GM10266 (cell line): ENCODE data around the gene NR2F6.
A peak's percentile ranks its signal among the peaks of the same experiment; 100 is the strongest.

Source experiments
- DNase-seq: peaks from one replicate; pipeline ENCODE4 v3.0.0; 2012; ENCODE audit errors: extremely low spot score
- TF ChIP-seq, protein P1 (sequence below): IDR thresholded peaks from 2 replicates; pipeline ENCODE4 v1.5.1; 2012; ENCODE audit warnings: mild to moderate bottlenecking, low read depth; ENCODE audit not compliant: control insufficient read depth, insufficient read depth; ENCODE audit errors: missing control alignments

Gene NR2F6

DNA sequence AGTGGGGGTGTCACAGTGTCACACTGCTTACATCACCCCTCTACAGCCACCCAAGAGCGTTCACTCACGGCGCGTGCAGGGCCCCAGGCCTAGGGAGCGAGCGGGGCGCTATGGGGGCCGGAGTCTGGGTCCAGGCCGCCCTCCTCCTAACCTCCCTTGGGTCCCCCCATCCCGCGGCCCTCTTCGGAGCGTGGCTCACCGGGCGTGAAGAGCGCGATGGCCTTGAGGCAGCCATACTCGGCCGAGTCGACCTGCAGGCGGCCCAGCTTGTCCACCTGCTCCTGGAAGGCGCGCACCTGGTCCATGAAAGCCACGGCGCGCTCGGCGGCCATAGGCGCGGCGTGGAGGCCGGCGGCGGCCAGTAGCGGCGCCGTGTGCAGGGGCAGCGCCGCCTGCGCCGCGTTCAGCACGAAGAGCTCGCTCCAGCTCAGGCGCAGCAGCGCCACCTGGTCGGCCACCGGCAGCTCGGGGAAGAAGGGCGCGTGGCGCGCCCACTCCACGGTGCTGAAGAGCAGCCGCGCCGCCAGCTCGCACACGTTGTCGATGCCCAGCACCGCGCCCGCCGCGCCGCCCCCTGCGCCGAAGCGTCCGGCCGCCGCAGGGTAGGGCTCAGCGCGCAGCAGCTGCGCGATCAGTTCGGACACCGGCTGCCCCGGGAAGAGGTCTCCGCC, 10.3 kb downstream of the NR2F6 start:
- TF ChIP-seq, protein P1, sequence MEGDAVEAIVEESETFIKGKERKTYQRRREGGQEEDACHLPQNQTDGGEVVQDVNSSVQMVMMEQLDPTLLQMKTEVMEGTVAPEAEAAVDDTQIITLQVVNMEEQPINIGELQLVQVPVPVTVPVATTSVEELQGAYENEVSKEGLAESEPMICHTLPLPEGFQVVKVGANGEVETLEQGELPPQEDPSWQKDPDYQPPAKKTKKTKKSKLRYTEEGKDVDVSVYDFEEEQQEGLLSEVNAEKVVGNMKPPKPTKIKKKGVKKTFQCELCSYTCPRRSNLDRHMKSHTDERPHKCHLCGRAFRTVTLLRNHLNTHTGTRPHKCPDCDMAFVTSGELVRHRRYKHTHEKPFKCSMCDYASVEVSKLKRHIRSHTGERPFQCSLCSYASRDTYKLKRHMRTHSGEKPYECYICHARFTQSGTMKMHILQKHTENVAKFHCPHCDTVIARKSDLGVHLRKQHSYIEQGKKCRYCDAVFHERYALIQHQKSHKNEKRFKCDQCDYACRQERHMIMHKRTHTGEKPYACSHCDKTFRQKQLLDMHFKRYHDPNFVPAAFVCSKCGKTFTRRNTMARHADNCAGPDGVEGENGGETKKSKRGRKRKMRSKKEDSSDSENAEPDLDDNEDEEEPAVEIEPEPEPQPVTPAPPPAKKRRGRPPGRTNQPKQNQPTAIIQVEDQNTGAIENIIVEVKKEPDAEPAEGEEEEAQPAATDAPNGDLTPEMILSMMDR: peak; percentile 83
- peak; percentile 85 for DNase-seq

DNA sequence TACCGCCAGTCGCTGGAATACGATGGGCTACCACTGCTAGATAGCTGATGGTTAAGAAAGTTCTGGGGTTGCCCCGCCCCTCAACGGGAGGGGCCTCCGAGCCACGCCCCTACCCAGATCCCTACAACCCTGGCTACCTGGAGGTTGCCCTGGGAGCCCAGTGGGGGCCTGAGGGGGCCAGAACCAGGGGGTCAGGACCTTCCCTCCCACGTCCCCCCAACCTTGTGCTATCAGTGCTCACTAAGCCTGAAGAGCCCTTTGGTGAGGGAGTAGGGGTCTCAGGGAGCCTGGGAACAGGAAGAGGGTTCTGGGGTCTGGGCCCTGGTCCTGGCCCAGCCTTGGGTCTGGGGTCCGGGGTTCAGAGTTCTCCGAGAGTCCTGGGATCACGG, 10.8 kb downstream of the NR2F6 start:
- DNase-seq: peak; percentile 86
- TF ChIP-seq, protein P1: no peak

DNA sequence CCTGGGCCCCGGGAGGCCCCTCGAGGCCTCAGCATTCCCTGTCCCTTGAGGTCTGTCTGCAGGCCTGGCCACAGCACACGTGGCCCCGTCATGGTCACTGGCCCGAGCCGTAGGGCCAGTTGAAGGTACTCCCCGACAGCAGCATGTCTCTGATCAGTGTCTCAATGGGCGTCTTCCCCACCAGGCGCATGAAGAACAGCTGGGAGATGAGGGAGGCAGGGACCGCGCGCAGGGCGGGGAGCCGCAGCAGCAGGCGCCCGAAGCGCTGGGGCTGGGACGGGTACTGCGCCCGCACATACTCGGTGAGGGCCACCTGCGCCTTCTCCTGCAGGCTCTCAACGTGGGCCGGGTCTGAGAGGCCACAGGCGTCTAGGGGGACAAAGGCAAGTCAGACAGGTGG, 13.5 kb downstream of the NR2F6 start:
- DNase-seq: no peak
- TF ChIP-seq, protein P1: no peak

DNA sequence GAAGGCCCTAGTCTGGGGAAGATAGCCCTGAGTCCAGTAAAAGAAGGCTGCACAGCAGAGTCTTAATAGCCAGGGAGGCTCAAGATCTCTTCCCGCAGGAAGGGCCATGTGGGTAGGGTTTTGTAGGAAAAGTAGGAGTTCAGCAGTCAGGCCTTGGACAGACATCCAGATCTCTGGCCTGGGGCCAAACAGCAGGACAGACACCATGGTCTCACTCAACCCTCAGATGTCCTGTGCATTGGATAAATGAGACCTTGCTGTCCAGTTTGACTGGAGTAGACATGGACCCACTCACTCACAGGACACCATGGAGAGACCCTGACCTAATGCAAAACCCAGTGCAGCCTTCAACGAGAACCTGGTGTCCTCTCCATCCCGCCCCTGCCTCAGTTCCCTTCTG, 15.8 kb downstream of the NR2F6 start:
- no peak for DNase-seq
- TF ChIP-seq, protein P1: no peak

DNA sequence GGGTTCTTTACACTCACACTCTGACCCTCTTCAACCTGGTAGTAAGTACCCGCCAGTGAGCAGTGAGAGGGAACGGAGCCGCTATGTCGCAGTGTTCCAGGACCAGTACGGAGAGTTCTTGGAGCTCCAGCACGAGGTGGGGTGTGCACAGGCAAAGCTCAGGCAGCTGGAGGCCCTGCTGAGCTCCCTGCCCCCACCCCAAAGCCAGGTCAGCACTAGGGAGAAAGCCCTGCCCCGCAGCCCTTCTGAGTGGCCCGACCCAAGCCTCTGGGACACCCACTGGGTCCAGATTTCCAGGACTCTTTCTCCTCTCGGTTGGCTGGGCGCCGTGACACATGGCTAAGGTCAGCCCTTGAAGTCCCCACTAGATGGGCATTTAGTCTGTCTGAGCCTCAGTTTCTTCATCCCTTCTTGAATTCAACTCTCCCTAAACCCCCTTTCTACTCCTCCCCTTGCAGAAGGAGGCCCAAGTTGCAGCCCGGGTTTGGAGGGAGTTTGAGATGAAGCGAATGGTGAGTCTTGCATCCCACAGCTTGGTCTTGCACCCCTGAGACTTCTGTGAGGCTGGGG, 17.8 kb downstream of the NR2F6 start:
- no peak for DNase-seq
- TF ChIP-seq, protein P1: no peak

DNA sequence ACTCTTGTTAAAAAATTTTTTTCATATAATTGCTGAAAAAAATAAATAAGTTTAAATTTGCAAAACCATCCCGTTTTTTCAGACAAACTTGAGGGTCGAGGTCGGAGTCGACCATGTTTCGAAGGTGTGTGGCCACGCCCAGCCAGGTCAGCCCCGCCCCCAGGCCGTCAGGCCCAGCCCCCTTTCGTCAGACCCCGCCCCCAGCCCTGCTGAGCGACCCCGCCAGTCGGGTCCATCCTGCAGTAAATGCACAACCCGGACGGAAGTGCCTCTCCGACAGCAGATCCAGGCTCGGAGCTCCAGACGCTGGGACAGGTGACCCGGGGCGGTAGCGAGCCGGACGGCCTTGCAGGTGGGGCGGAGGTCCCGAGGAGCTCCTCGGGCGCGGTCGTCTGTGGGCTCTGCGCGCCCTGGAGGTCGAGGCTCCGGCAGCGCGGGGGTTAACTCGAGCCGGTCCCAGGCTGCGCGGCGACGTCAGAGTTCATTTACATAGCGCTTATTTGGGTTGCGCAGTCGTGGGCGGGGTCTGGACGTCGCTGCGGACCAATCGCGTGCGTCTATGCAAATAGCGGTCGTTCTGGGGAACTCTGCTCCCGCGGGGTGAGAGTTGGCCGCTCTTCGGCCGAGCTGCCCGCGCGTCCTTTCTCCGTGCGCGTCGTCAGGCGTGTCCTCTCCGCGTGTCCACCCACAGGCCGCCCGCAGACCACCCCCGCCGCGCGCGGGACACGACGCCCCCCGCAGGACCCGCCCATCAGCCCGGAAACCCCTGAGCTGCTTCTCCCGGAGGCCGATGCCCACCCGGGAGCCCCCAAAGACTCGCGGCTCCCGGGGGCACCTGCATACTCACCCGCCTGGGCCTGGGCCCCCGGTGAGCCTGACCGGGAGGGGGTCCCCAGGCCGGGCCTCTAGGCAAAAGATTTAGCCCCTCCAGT, 19.5 kb downstream of the NR2F6 start, which contains the start of gene OCEL1:
OCEL1 (plus strand) TSS at position 225 of the 932 bp plus-strand sequence; CDS start at position 247, 22 bp downstream.
- TF ChIP-seq, protein P1: no peak
- peak; percentile 95 for DNase-seq
